Psoas muscle (tissue), 8 donors: Measurements from ENCODE around the gene CATSPER3. TPM values are rescaled to one million over a fixed set of nuclear protein-coding genes. Genes with fewer than 3 reads are reported as not detected.

Experiments
- ATAC-seq, 4 donors: fragments of 200-7000 bp; cut with Tn5 transposase; one replicate each; pipeline ENCODE4 v1.9.1; 2020; ENCODE audit warnings: moderate library complexity in 3 of 4, mild to moderate bottlenecking in 2 of 4
- DNase-seq, 2 donors: peaks; one replicate each; pipeline ENCODE4 v3.0.0-alpha.2; 2020
- H3K27ac ChIP-seq: fragments of 200-600 bp; one replicate; pipeline ENCODE4 v1.8.0; 2022
- H3K27me3 ChIP-seq, 3 donors: fragments of 200-600 bp in 1 of 3; one replicate each; pipeline versions ENCODE4 v1.6.1 to v1.8.0; 2013 to 2022; ENCODE audit warnings: low read length in 2 of 3, mild to moderate bottlenecking in 2 of 3, moderate library complexity in 1 of 3; ENCODE audit not compliant: insufficient read depth in 3 of 3
- H3K36me3 ChIP-seq, 2 donors: fragments of 200-600 bp in 1 of 2; one replicate each; pipeline versions ENCODE4 v1.6.1 to v1.8.0; 2013 to 2022; ENCODE audit warnings: low read depth in 1 of 2, mild to moderate bottlenecking in 1 of 2, moderate library complexity in 1 of 2; ENCODE audit not compliant: insufficient read depth in 1 of 2
- H3K4me1 ChIP-seq: fragments of 200-600 bp; one replicate; pipeline ENCODE4 v1.8.0; 2022
- H3K4me3 ChIP-seq: fragments of 200-600 bp; one replicate; pipeline ENCODE4 v1.8.0; 2022; ENCODE audit warnings: mild to moderate bottlenecking
- H3K9me3 ChIP-seq: fragments of 200-600 bp; one replicate; pipeline ENCODE4 v1.8.0; 2022
- CTCF ChIP-seq: fragments of 200-600 bp; IDR thresholded peaks from one replicate; pipeline ENCODE4 v1.8.0; 2022; ENCODE audit warnings: antibody characterized with exemption
- WGBS, 3 donors: extraction: QIAGEN DNeasy Blood & Tissue Kit; methylation state at CpG; one replicate each; pipeline versions ENCODE4 v1.1.6 to v1.1.7; 2013; 5-methylcytosine and 5-hydroxymethylcytosine counted together
- intact Hi-C, 2 donors: fragments of 100-400 bp; cut with DNase I; formaldehyde crosslinking; loops; one replicate each; pipeline versions ENCODE4 v1.11.0 to v1.14.2; 2022
- polyA plus RNA-seq, 3 donors: library from polyadenylated mRNA; stranded (reverse); fragments of 200-250 nt; gene quantifications; one replicate each; pipeline ENCODE4 v1.2.3, GENCODE V29; 2013
- total RNA-seq, 4 donors: library from RNA; stranded (reverse); fragmentation: NEBNext Ultra II Directional in 2 of 4; extraction: Animal tissue kit (Norgen Biotek cat#: 25700) in 2 of 4; gene quantifications; one replicate each; pipeline versions ENCODE4 v1.2.1 to v1.2.4, GENCODE V29; 2021 to 2023
- donor health status: healthy with polysubstance abuse.
- donor health status: DM: no; HTN: no; CAD: no; lungs with moderate emphysema.
- donor health status: Bipolar disorder and iron deficiency.
- donor health status: healthy.
- donor health status: DM: yes; HTN: yes; CAD: no.
- donor health status: DM: no; HTN: no; CAD: no.
- donor health status: DM: no; HTN: no; CAD: no.
- donor health status: DM: yes; HTN: yes; CAD: no.

Gene CATSPER3
- total and polyA plus RNA-seq, 7 donors: 0.73 to 1.8 (median 1.4) TPM

GRCh38 chr5:134949316-134949715, 18.4 kb upstream of the CATSPER3 start:
- intact Hi-C loops: loop anchor here in 1 of 2 donors (10.0 kb wide), 1 partner anchor 245 kb away; no protein-coding TSS in a partner anchor
- DNase-seq (no peak), ATAC-seq (peak; percentile 35 to 80 (median 72))
- H3K4me1 ChIP-seq: peaks cover 23% of the 10 kb centered on the region
- peak overlapping the region; percentile 79 for H3K27ac ChIP-seq
- H3K36me3 ChIP-seq: no peaks in the 10 kb centered on the region
- H3K4me3 ChIP-seq: no peak overlapping the region
- TF ChIP-seq CTCF: no peak
- no peaks in the 10 kb centered on the region for H3K27me3 ChIP-seq
- peaks cover 5% of the 10 kb centered on the region for H3K9me3 ChIP-seq
- WGBS, 3 donors: 28 to 38% (median 35%) methylated on average over 5 of the region's 5 CpGs

GRCh38 chr5:134957920-134958608, 9.6 kb upstream of the CATSPER3 start:
- DNase-seq (no peak), ATAC-seq (peak in 3 of 4 donors; percentile 48 to 64 (median 60))
- WGBS, 3 donors: 59 to 72% (median 70%) methylated on average over 4 of the region's 4 CpGs
- no peak for TF ChIP-seq CTCF
- no peaks in the 10 kb centered on the region for H3K27me3 ChIP-seq
- H3K4me1 ChIP-seq: no peaks in the 10 kb centered on the region
- H3K4me3 ChIP-seq: no peak overlapping the region
- H3K9me3 ChIP-seq: peaks cover 13% of the 10 kb centered on the region
- peaks cover 2 to 22% of the 10 kb centered on the region in 2 donors for H3K36me3 ChIP-seq
- H3K27ac ChIP-seq: no peak overlapping the region
- intact Hi-C loops: no loop called here

- WGBS, 3 donors: 62 to 63% (median 62%) methylated on average over 3 of the region's 3 CpGs
- no peak for TF ChIP-seq CTCF
- intact Hi-C loops: no loop called here
- ATAC-seq (peak in 2 of 4 donors; percentile 32 to 48), DNase-seq (no peak)
- Histone ChIP-seq H3K4me1 (no peaks in the 10 kb centered on the region), H3K36me3 (peaks cover 2 to 25% of the 10 kb centered on the region in 2 donors), H3K27ac (no peak overlapping the region), H3K9me3 (peaks cover 13% of the 10 kb centered on the region), H3K27me3 (no peaks in the 10 kb centered on the region), H3K4me3 (no peak overlapping the region)
These were observed 9.0 kb upstream of the CATSPER3 start for GRCh38 chr5:134958755-134959154.

GRCh38 chr5:134963098-134963497, 4.6 kb upstream of the CATSPER3 start:
- no peak overlapping the region for H3K4me3 ChIP-seq
- TF ChIP-seq CTCF: no peak
- H3K27me3 ChIP-seq: no peaks in the 10 kb centered on the region
- H3K27ac ChIP-seq: no peak overlapping the region
- H3K36me3 ChIP-seq: peaks cover 5 to 49% of the 10 kb centered on the region in 2 donors
- no peaks in the 10 kb centered on the region for H3K9me3 ChIP-seq
- ATAC-seq (no peak), DNase-seq (no peak)
- H3K4me1 ChIP-seq: no peaks in the 10 kb centered on the region
- intact Hi-C loops: no loop called here
